ENCODE data around the gene UBAC2.

The UBAC2 gene

GRCh38 chr13:99158846-99159245, 41.8 kb upstream of the UBAC2 start:
- CTCF ChIA-PET: interaction anchor here (0.8 to 1.0 kb wide), 2 partner anchors 106 to 107 kb away, joined by 3 read pairs; no protein-coding TSS in a partner anchor

DNA sequence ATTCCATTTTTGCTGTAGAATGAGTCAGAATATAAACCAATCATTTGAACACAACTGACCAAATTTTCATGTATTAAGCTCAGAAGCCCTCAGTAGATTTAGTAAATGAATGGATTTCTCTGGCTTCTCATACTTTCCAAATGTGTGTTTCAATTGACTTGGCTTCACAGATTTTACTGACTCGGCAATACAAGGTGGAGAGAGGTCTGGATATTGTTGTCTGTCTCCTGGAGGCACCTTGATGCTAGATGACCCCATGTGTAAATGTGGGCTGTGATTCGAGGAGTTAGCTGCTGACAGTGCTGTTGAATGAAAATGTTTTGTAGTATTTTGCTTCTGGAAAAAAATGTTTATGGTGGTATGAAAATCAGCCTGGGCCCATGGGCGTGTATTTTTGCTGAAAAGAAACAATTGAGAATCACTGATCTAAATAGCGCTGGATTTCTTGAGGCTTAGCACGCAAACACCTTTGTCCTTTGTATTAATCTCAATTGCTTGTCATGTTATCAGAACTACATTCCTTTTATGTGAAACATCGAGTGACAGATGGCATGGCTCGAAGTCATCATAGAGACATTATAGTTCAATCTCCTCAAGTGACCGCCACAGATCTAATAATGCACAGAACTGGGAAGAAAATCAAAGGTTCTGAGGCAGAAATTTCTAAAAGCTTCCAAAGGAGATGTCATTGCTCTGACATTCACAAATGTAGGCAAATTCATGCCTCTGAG, 41.2 kb upstream of the UBAC2 start:
- Histone ChIP-seq H3K36me3 (ENCODE audit: control insufficient read depth in 4 of 4, insufficient read depth in 4 of 4, low read length in 3 of 4) (no peaks in the 10 kb centered on the region), H3K27me3 (replicated peaks in 2 of 5; ENCODE audit: control insufficient read depth in 4 of 5, insufficient read depth in 5 of 5, low read length in 4 of 5) (peaks cover 2 to 54% (median 17%) of the 10 kb centered on the region in 5 experiments), H3K27ac (ENCODE audit: insufficient read depth in 1 of 2, low read depth in 1 of 2, low read length in 2 of 2, poor library complexity in 1 of 2, severe bottlenecking in 2 of 2) (no peak overlapping the region), H3K4me3 (ENCODE audit: control insufficient read depth in 1 of 7, extremely low read depth in 1 of 7, insufficient read depth in 4 of 7, low read depth in 2 of 7, low read length in 6 of 7) (no peak overlapping the region), H3K9me3 (ENCODE audit: control extremely low read depth in 1 of 5, control insufficient read depth in 4 of 5, insufficient read depth in 2 of 5, low read depth in 1 of 5, low read length in 4 of 5) (no peaks in the 10 kb centered on the region), H3K4me1 (ENCODE audit: control extremely low read depth in 1 of 4, control insufficient read depth in 4 of 4, insufficient read depth in 4 of 4, low read length in 3 of 4) (peaks cover 0 to 2% (median 0%) of the 10 kb centered on the region in 4 experiments)
- WGBS (ENCODE audit: insufficient coverage): 97% methylated on average over 5 of the region's 8 CpGs
- CTCF ChIA-PET: interaction anchor here (0.8 to 1.4 kb wide), 3 partner anchors 105 to 107 kb away, joined by 3 to 4 read pairs (median 3); no protein-coding TSS in a partner anchor
- POLR2A ChIA-PET: interaction anchor here (1.0 kb wide), 1 partner anchor 35 kb away, joined by 3 read pairs; no protein-coding TSS in a partner anchor
- DNase-seq: no peak

More at GRCh38 chr13:99158846-99159245, 41.8 kb upstream of the UBAC2 start:
- Histone ChIP-seq H3K36me3 (ENCODE audit: control insufficient read depth in 4 of 4, insufficient read depth in 4 of 4, low read length in 3 of 4) (no peaks in the 10 kb centered on the region), H3K4me3 (ENCODE audit: control insufficient read depth in 1 of 7, extremely low read depth in 1 of 7, insufficient read depth in 4 of 7, low read depth in 2 of 7, low read length in 6 of 7) (no peak overlapping the region), H3K27ac (ENCODE audit: insufficient read depth in 1 of 2, low read depth in 1 of 2, low read length in 2 of 2, poor library complexity in 1 of 2, severe bottlenecking in 2 of 2) (no peak overlapping the region), H3K9me3 (ENCODE audit: control extremely low read depth in 1 of 5, control insufficient read depth in 4 of 5, insufficient read depth in 2 of 5, low read depth in 1 of 5, low read length in 4 of 5) (no peaks in the 10 kb centered on the region), H3K27me3 (replicated peaks in 2 of 5; ENCODE audit: control insufficient read depth in 4 of 5, insufficient read depth in 5 of 5, low read length in 4 of 5) (peaks cover 2 to 53% (median 17%) of the 10 kb centered on the region in 5 experiments), H3K4me1 (ENCODE audit: control extremely low read depth in 1 of 4, control insufficient read depth in 4 of 4, insufficient read depth in 4 of 4, low read length in 3 of 4) (peaks cover 0 to 8% (median 4%) of the 10 kb centered on the region in 4 experiments)
- 92% methylated on average over 8 of the region's 8 CpGs for WGBS (ENCODE audit: insufficient coverage)
- POLR2A ChIA-PET: interaction anchor here (1.0 kb wide), 1 partner anchor 34 kb away, joined by 3 read pairs; no protein-coding TSS in a partner anchor
- DNase-seq: no peak

DNA sequence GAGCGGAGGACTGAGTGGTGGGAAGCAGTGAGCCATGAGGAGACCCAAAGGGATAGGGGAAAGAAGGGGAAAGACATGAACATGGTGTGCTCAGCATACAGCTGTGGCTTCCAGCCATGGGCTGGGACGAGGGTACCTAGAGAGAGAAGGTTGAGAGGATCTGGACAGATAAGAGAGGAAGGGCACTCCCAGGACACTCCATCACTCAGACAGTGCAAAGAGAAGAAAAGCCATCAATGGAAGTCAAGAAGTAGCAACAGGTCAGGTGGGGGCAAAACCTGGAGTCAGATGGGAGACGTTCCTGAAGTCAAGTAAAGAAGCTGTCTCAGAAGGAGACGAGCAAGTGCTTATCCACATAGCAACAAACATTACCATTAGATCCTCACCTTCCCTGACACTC, 40.2 kb upstream of the UBAC2 start:
- Histone ChIP-seq H3K27ac (ENCODE audit: insufficient read depth in 1 of 2, low read depth in 1 of 2, low read length in 2 of 2, poor library complexity in 1 of 2, severe bottlenecking in 2 of 2) (no peak overlapping the region), H3K27me3 (replicated peaks in 2 of 5; ENCODE audit: control insufficient read depth in 4 of 5, insufficient read depth in 5 of 5, low read length in 4 of 5) (peaks cover 2 to 54% (median 17%) of the 10 kb centered on the region in 5 experiments), H3K9me3 (ENCODE audit: control extremely low read depth in 1 of 5, control insufficient read depth in 4 of 5, insufficient read depth in 2 of 5, low read depth in 1 of 5, low read length in 4 of 5) (no peaks in the 10 kb centered on the region), H3K36me3 (ENCODE audit: control insufficient read depth in 4 of 4, insufficient read depth in 4 of 4, low read length in 3 of 4) (no peaks in the 10 kb centered on the region), H3K4me1 (ENCODE audit: control extremely low read depth in 1 of 4, control insufficient read depth in 4 of 4, insufficient read depth in 4 of 4, low read length in 3 of 4) (no peaks in the 10 kb centered on the region), H3K4me3 (ENCODE audit: control insufficient read depth in 1 of 7, extremely low read depth in 1 of 7, insufficient read depth in 4 of 7, low read depth in 2 of 7, low read length in 6 of 7) (no peak overlapping the region)
- CTCF ChIA-PET: interaction anchor here (0.8 to 1.4 kb wide), 3 partner anchors 16 to 143 kb away, joined by 3 to 4 read pairs (median 3); no protein-coding TSS in a partner anchor
- 100% methylated on average over 2 of the region's 4 CpGs for WGBS (ENCODE audit: insufficient coverage)
- no peak for DNase-seq
- POLR2A ChIA-PET: no interaction called here

- POLR2A ChIA-PET: no interaction called here
- CTCF ChIA-PET: interaction anchor here (0.9 kb wide), 1 partner anchor 144 kb away, joined by 3 read pairs; no protein-coding TSS in a partner anchor
- H3K4me1 ChIP-seq (ENCODE audit: control extremely low read depth in 1 of 4, control insufficient read depth in 4 of 4, insufficient read depth in 4 of 4, low read length in 3 of 4): no peaks in the 10 kb centered on the region
- H3K4me3 ChIP-seq (ENCODE audit: control insufficient read depth in 1 of 7, extremely low read depth in 1 of 7, insufficient read depth in 4 of 7, low read depth in 2 of 7, low read length in 6 of 7): no peak overlapping the region
- no peak overlapping the region for H3K27ac ChIP-seq (ENCODE audit: insufficient read depth in 1 of 2, low read depth in 1 of 2, low read length in 2 of 2, poor library complexity in 1 of 2, severe bottlenecking in 2 of 2)
- 100% methylated on average over 1 of the region's 1 CpG for WGBS (ENCODE audit: insufficient coverage)
- peaks cover 2 to 49% (median 17%) of the 10 kb centered on the region in 5 experiments for H3K27me3 ChIP-seq (replicated peaks in 2 of 5; ENCODE audit: control insufficient read depth in 4 of 5, insufficient read depth in 5 of 5, low read length in 4 of 5)
- no peak for DNase-seq
- H3K36me3 ChIP-seq (ENCODE audit: control insufficient read depth in 4 of 4, insufficient read depth in 4 of 4, low read length in 3 of 4): no peaks in the 10 kb centered on the region
- H3K9me3 ChIP-seq (ENCODE audit: control extremely low read depth in 1 of 5, control insufficient read depth in 4 of 5, insufficient read depth in 2 of 5, low read depth in 1 of 5, low read length in 4 of 5): no peaks in the 10 kb centered on the region
Measured at GRCh38 chr13:99161512-99161911, 39.1 kb upstream of the UBAC2 start.

DNA sequence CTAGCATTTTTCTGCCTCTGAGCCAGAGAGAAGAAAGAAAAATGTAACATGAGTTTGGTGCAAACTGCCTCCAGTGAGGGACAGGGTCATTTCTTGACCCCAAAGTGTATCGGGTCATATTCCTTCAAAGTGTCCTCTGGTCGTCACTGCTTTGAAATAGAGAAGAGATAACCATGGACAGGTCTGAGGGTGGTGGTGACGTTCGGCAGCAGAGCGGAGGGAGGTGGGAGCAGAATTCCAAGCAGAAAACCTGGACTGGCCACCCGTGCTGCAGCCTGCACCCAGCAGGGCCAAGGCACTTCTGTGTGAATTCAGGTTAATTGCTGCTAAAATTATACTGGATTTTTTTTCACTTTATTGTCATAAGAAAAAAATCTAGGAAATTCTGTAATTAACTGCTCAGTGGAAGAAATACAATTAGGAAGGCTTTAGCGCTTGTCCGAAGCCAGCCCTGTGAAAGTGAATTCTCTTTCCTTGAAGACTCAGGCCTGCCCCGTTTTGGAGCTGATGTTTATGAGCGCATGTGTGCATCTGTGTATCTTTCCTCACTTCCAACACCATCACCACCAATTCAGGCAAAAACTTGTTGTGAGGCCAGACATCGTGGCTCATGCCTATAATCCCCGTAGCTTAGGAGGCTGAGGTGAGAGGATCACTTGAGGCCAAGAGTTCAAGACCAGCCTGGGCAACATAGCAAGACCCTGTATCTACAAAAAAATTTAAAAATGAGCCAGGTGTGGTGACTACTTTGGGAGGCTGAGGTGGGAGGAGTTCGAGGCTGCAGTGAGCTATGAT, 37.9 kb upstream of the UBAC2 start:
- no peaks in the 10 kb centered on the region for H3K4me1 ChIP-seq (ENCODE audit: control extremely low read depth in 1 of 4, control insufficient read depth in 4 of 4, insufficient read depth in 4 of 4, low read length in 3 of 4)
- no peaks in the 10 kb centered on the region for H3K36me3 ChIP-seq (ENCODE audit: control insufficient read depth in 4 of 4, insufficient read depth in 4 of 4, low read length in 3 of 4)
- DNase-seq: no peak
- ChIA-PET CTCF (interaction anchor here (1.8 kb wide), 1 partner anchor 14 kb away, joined by 4 read pairs; no protein-coding TSS in a partner anchor), POLR2A (no interaction called here)
- whole genome bisulfite sequencing (ENCODE audit: insufficient coverage): 98% methylated on average over 10 of the region's 13 CpGs
- H3K9me3 ChIP-seq (ENCODE audit: control extremely low read depth in 1 of 5, control insufficient read depth in 4 of 5, insufficient read depth in 2 of 5, low read depth in 1 of 5, low read length in 4 of 5): no peaks in the 10 kb centered on the region
- no peak overlapping the region for H3K4me3 ChIP-seq (ENCODE audit: control insufficient read depth in 1 of 7, extremely low read depth in 1 of 7, insufficient read depth in 4 of 7, low read depth in 2 of 7, low read length in 6 of 7)
- H3K27ac ChIP-seq (ENCODE audit: insufficient read depth in 1 of 2, low read depth in 1 of 2, low read length in 2 of 2, poor library complexity in 1 of 2, severe bottlenecking in 2 of 2): no peak overlapping the region
- H3K27me3 ChIP-seq (replicated peaks in 2 of 5; ENCODE audit: control insufficient read depth in 4 of 5, insufficient read depth in 5 of 5, low read length in 4 of 5): peaks cover 2 to 44% (median 13%) of the 10 kb centered on the region in 5 experiments

GRCh38 chr13:99164226-99164625, 36.4 kb upstream of the UBAC2 start:
- DNase-seq: no peak
- Histone ChIP-seq H3K4me1 (ENCODE audit: control extremely low read depth in 1 of 4, control insufficient read depth in 4 of 4, insufficient read depth in 4 of 4, low read length in 3 of 4) (no peaks in the 10 kb centered on the region), H3K4me3 (ENCODE audit: control insufficient read depth in 1 of 7, extremely low read depth in 1 of 7, insufficient read depth in 4 of 7, low read depth in 2 of 7, low read length in 6 of 7) (no peak overlapping the region), H3K27ac (ENCODE audit: insufficient read depth in 1 of 2, low read depth in 1 of 2, low read length in 2 of 2, poor library complexity in 1 of 2, severe bottlenecking in 2 of 2) (no peak overlapping the region), H3K27me3 (replicated peaks in 2 of 5; ENCODE audit: control insufficient read depth in 4 of 5, insufficient read depth in 5 of 5, low read length in 4 of 5) (peaks cover 2 to 34% (median 8%) of the 10 kb centered on the region in 5 experiments), H3K9me3 (ENCODE audit: control extremely low read depth in 1 of 5, control insufficient read depth in 4 of 5, insufficient read depth in 2 of 5, low read depth in 1 of 5, low read length in 4 of 5) (no peaks in the 10 kb centered on the region), H3K36me3 (ENCODE audit: control insufficient read depth in 4 of 4, insufficient read depth in 4 of 4, low read length in 3 of 4) (no peaks in the 10 kb centered on the region)
- CTCF ChIA-PET: interaction anchor here (1.8 kb wide), 1 partner anchor 12 kb away, joined by 4 read pairs; no protein-coding TSS in a partner anchor
- WGBS (ENCODE audit: insufficient coverage): 100% methylated on average over 5 of the region's 5 CpGs
- POLR2A ChIA-PET: interaction anchor here (0.6 kb wide), 1 partner anchor 93 kb away, joined by 5 read pairs; no protein-coding TSS in a partner anchor

Measured in common myeloid progenitor, CD34-positive (primary cell).